HG03175 (cell line): ENCODE data around the gene KRTAP20-1.

Experiments
- ATAC-seq: cut with Tn5 transposase; IDR thresholded peaks from one replicate; pipeline ENCODE4 v1.9.1; 2021; ENCODE audit warnings: mild to moderate bottlenecking, moderate library complexity; ENCODE audit not compliant: unreplicated experiment

KRTAP20-1 gene

GRCh38 chr21:30642564-30642963, 26.3 kb downstream of the KRTAP20-1 start, which contains the start of gene KRTAP20-3:
Gene KRTAP20-3, plus strand, starts transcription at chr21:30642864.
- ATAC-seq: no peak

- no peak for ATAC-seq
Observed at GRCh38 chr21:30646904-30647414, 30.7 kb downstream of the KRTAP20-1 start.

- ATAC-seq: no peak
Observed at GRCh38 chr21:30652891-30653290, 36.7 kb downstream of the KRTAP20-1 start.
